Activated naive CD8-positive, alpha-beta T cell (primary cell): Measurements from ENCODE around the gene TIMM8B.
"Not testable (repeated sequence)": the region's sequence is repeated elsewhere in the genome, so short reads cannot be mapped to it uniquely, and the experiment has no call there.

Experiments used
- H3K27ac Mint-ChIP-seq: one replicate; pipeline ENCODE4 v1.8.0; 2021; ENCODE audit warnings: mixed read lengths
- H3K27me3 Mint-ChIP-seq: one replicate; pipeline ENCODE4 v1.8.0; 2021; ENCODE audit warnings: mixed read lengths
- H3K36me3 Mint-ChIP-seq: one replicate; pipeline ENCODE4 v1.8.0; 2021; ENCODE audit warnings: mixed read lengths
- H3K4me1 Mint-ChIP-seq: one replicate; pipeline ENCODE4 v1.8.0; 2021; ENCODE audit warnings: low read depth, mixed read lengths
- H3K4me3 Mint-ChIP-seq: one replicate; pipeline ENCODE4 v1.8.0; 2021; ENCODE audit warnings: mild to moderate bottlenecking, mixed read lengths
- H3K9me3 Mint-ChIP-seq: one replicate; pipeline ENCODE4 v1.8.0; 2021; ENCODE audit warnings: low read depth, mixed read lengths

TIMM8B gene

GRCh38 chr11:112046647-112047046 lies 39.9 kb downstream of the TIMM8B start:
- not testable (repeated sequence) for H3K4me3 Mint-ChIP-seq, H3K9me3 Mint-ChIP-seq, H3K27me3 Mint-ChIP-seq, H3K27ac Mint-ChIP-seq
- Mint-ChIP-seq H3K4me1 (peaks cover 33% of the 10 kb centered on the region), H3K36me3 (peaks cover 24% of the 10 kb centered on the region)

- H3K4me1 Mint-ChIP-seq = peaks cover 34% of the 10 kb centered on the region
- H3K36me3 Mint-ChIP-seq = peaks cover 17% of the 10 kb centered on the region
- no peaks in the 10 kb centered on the region for H3K27me3 Mint-ChIP-seq
- no peaks in the 10 kb centered on the region for H3K9me3 Mint-ChIP-seq
- no peak overlapping the region for H3K4me3 Mint-ChIP-seq
- no peak overlapping the region for H3K27ac Mint-ChIP-seq
These were observed 41.6 kb downstream of the TIMM8B start for GRCh38 chr11:112044961-112045360.

GRCh38 chr11:112042961-112043304 lies 43.6 kb downstream of the TIMM8B start:
- Mint-ChIP-seq H3K27ac (no peak overlapping the region), H3K4me3 (no peak overlapping the region), H3K4me1 (peaks cover 21% of the 10 kb centered on the region), H3K36me3 (peaks cover 15% of the 10 kb centered on the region), H3K27me3 (no peaks in the 10 kb centered on the region), H3K9me3 (no peaks in the 10 kb centered on the region)

GRCh38 chr11:112042161-112042960 lies 44.2 kb downstream of the TIMM8B start:
- Mint-ChIP-seq H3K4me3 (no peak overlapping the region), H3K27ac (peak overlapping the region; percentile 12), H3K27me3 (no peaks in the 10 kb centered on the region), H3K36me3 (peaks cover 16% of the 10 kb centered on the region), H3K9me3 (no peaks in the 10 kb centered on the region), H3K4me1 (peaks cover 18% of the 10 kb centered on the region)

GRCh38 chr11:112037527-112037926 lies 49.0 kb downstream of the TIMM8B start:
- H3K27ac Mint-ChIP-seq = no peak overlapping the region
- no peaks in the 10 kb centered on the region for H3K27me3 Mint-ChIP-seq
- H3K36me3 Mint-ChIP-seq = peaks cover 8% of the 10 kb centered on the region
- no peaks in the 10 kb centered on the region for H3K9me3 Mint-ChIP-seq
- no peak overlapping the region for H3K4me3 Mint-ChIP-seq
- peaks cover 12% of the 10 kb centered on the region for H3K4me1 Mint-ChIP-seq
